Activated T-helper 1 cell treated with anti-CD3 and anti-CD28 coated beads, Interleukin-12 subunit alpha, Interleukin-12 subunit beta, Interleukin-2, Interleukin-4 antibody, amounts not matched to agents 30 ng/mL and 10 ng/mL and 1 ng/mL, durations not matched to agents 14 hours and 24 hours and 36 hours (primary cell): ENCODE data around the gene PTGER3. TPM values are rescaled to one million over a fixed set of nuclear protein-coding genes. Genes with fewer than 3 reads are reported as not detected.

Experiments
- DNase-seq: peaks from one replicate; pipeline ENCODE4 v3.0.0; 2021; ENCODE audit warnings: low spot score
- H3K27ac Mint-ChIP-seq: one replicate; pipeline ENCODE4 v1.8.0; 2021; ENCODE audit warnings: mild to moderate bottlenecking, mixed read lengths
- H3K27me3 Mint-ChIP-seq: one replicate; pipeline ENCODE4 v1.8.0; 2022; ENCODE audit warnings: mild to moderate bottlenecking, moderate library complexity, mixed read lengths; ENCODE audit not compliant: insufficient read depth
- H3K36me3 Mint-ChIP-seq: one replicate; pipeline ENCODE4 v1.8.0; 2021; ENCODE audit warnings: low read depth, mixed read lengths
- H3K4me1 Mint-ChIP-seq: one replicate; pipeline ENCODE4 v1.8.0; 2021; ENCODE audit warnings: low read depth, mixed read lengths
- H3K4me3 Mint-ChIP-seq: one replicate; pipeline ENCODE4 v1.8.0; 2021; ENCODE audit warnings: mild to moderate bottlenecking, moderate library complexity, mixed read lengths
- H3K9me3 Mint-ChIP-seq: one replicate; pipeline ENCODE4 v1.8.0; 2021; ENCODE audit warnings: mixed read lengths
- intact Hi-C: fragments of 100-400 bp; cut with micrococcal nuclease; formaldehyde crosslinking; loops from one replicate; pipeline ENCODE4 v1.15.1; 2024
- total RNA-seq: library from RNA; stranded (reverse); gene quantifications from 2 replicates; pipeline ENCODE4 v1.2.3, GENCODE V29; 2022

Gene PTGER3
- total RNA-seq, 1 donor from 2014 or later: 1.4 TPM

DNA sequence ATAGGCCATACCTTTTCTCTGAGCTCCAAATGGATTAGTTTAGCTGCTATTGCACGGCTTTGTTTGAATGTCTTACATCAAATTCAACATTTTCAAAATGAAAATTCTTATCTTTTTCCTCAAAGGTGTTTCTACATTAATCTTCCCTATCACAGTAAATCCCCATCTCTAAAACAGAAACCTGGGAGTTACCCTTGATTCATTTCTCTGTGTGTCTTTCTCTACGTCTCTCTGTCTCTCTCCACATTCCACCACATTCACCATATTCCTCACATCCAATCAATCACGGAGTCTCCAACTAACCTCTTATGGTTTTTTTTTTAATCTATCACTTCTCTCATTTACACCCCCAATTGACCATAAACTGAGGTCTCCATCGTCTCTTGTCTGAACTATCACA, 24.1 kb downstream of the PTGER3 start:
- intact Hi-C loops: no loop called here
- H3K4me1 Mint-ChIP-seq: no peaks in the 10 kb centered on the region
- no peak overlapping the region for H3K27ac Mint-ChIP-seq
- no peak for DNase-seq
- H3K36me3 Mint-ChIP-seq: no peaks in the 10 kb centered on the region
- H3K4me3 Mint-ChIP-seq: no peak overlapping the region
- no peaks in the 10 kb centered on the region for H3K9me3 Mint-ChIP-seq
- H3K27me3 Mint-ChIP-seq: peaks cover 3% of the 10 kb centered on the region

DNA sequence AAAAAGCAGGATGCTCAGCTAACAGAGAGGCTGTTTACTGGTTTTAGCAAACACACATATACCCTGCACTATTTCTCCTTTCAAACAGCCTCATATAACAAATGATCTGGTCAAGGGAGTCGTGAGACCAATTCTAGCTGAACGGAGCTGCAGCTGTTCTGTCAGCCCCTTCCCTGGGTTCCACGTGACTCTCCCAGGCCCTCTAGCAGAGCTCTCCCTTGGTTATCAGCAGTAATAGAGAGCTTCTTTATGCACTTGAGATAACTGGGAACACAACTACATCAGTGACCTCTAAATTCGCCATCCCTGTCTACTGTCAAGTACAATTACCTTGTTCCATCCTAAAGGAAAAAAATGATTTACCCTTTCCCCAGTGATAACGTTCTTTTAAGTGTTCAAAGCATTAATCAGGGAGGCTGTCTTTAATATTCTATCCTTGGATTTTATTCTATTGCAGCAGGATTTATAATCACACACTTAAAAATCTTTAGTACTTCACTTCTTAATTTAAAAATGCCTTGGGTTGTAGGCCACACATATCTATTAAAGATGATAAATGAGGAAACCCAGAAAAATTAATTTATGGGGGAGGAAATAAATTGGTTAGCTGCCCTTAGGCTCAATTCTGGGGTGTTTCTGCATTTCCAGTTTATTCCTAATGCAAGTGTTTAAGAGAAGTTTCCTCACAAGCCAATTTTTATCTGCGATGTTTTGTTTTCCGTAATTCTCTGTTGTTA, 28.2 kb downstream of the PTGER3 start:
- H3K27ac Mint-ChIP-seq: no peak overlapping the region
- peaks cover 5% of the 10 kb centered on the region for H3K27me3 Mint-ChIP-seq
- H3K36me3 Mint-ChIP-seq: no peaks in the 10 kb centered on the region
- no peaks in the 10 kb centered on the region for H3K4me1 Mint-ChIP-seq
- H3K4me3 Mint-ChIP-seq: no peak overlapping the region
- DNase-seq: no peak
- no peaks in the 10 kb centered on the region for H3K9me3 Mint-ChIP-seq
- intact Hi-C loops: no loop called here

DNA sequence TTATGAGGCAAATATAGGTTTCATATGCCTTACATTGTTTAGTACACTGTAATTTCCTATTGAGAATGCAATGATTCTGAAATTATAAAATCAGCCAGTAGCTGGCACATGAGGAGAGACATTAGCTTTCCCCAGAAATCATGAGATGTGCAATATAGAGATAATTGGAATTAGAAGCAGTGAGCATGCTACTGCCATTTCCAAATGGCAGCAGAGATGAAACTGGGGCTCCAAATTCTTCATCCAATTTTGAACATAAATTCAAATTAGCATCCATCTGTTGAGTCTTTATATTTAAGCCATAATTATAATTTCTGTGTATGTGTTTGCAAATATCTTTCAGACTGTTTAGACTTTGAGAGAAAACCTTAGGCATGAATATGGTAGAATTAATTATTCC, 28.8 kb downstream of the PTGER3 start:
- intact Hi-C loops: no loop called here
- Mint-ChIP-seq H3K9me3 (no peaks in the 10 kb centered on the region), H3K4me1 (no peaks in the 10 kb centered on the region), H3K27ac (no peak overlapping the region), H3K36me3 (no peaks in the 10 kb centered on the region), H3K4me3 (no peak overlapping the region), H3K27me3 (peaks cover 5% of the 10 kb centered on the region)
- DNase-seq: no peak

DNA sequence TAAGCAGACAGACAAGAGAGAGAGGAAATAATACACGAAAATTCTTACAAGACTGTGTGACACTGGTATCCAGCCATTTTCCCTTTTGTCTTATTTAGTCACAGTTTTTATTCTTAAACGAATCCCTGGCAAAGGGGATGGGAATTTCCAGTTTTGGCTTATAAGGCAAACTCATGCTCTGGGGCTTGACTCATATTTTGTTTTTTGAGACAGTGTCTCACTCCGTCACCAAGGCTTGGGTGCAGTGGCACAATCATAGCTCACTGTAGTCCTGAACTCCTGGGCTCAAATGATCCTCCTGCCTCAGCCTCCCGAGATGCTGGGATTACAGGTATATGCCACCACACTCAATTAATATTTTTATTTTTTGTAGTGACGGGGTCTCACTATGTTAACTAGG, 31.9 kb downstream of the PTGER3 start:
- Mint-ChIP-seq H3K27me3 (peaks cover 2% of the 10 kb centered on the region), H3K9me3 (no peaks in the 10 kb centered on the region), H3K4me1 (no peaks in the 10 kb centered on the region), H3K36me3 (no peaks in the 10 kb centered on the region), H3K27ac (no peak overlapping the region), H3K4me3 (no peak overlapping the region)
- intact Hi-C loops: no loop called here
- no peak for DNase-seq

DNA sequence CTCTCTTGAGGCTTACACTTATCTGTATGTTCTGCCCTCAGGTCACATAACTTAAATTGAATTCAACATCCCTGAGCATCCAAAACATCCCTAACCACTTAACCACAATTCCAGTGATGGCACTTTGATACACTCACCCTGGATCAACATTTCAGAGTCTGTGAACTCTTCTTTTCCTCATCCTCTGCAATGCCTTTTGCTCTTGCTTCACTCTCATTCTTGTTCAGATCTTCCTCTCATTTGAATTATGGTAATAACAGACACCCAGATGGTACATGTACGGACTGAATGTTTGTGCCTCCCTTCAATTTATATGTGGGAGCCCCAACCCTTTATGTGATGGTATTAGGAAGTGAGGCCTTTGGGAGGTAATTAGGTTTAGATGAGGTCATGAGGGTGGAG, 33.4 kb downstream of the PTGER3 start:
- no peak for DNase-seq
- no peaks in the 10 kb centered on the region for H3K36me3 Mint-ChIP-seq
- H3K27ac Mint-ChIP-seq: no peak overlapping the region
- H3K9me3 Mint-ChIP-seq: no peaks in the 10 kb centered on the region
- intact Hi-C loops: no loop called here
- H3K4me3 Mint-ChIP-seq: no peak overlapping the region
- H3K27me3 Mint-ChIP-seq: peaks cover 2% of the 10 kb centered on the region
- H3K4me1 Mint-ChIP-seq: no peaks in the 10 kb centered on the region

DNA sequence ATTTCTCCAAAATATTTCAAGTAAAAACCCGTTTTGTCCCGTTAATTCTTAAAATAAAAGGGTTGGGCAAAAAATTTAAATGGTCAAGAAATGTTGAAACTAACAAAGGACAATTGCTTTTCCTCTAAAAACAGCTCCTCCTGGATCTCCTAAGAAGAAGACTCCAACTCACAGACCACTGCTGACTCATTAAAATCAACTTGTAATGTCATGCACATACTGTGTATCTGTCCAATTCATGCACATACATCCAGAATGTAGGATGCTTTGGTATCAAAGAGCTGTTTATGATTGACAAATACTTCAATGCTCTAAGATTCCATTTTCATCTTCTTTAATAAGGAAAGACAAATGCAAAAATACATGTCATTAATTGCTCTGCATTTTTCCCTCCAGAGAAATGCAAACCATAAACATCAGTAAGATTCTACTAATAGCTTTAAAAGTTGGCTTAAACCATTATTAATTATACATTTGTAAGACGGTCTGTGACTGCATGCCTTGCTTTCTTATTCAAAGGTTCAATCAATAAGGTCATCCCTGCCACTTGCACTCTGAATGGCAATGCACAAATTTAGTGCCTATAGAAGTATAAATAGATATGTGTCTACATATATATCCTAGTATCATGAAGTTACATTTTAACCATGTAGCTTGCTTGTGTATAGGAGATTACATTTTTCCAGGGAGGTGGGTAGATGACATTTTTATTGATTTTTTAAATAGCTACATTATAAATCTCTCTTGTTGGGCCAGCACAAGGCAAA, 44.7 kb downstream of the PTGER3 start:
- Mint-ChIP-seq H3K9me3 (no peaks in the 10 kb centered on the region), H3K4me3 (no peak overlapping the region), H3K27me3 (peaks cover 5% of the 10 kb centered on the region), H3K27ac (no peak overlapping the region), H3K4me1 (no peaks in the 10 kb centered on the region), H3K36me3 (no peaks in the 10 kb centered on the region)
- no peak for DNase-seq
- intact Hi-C loops: no loop called here

DNA sequence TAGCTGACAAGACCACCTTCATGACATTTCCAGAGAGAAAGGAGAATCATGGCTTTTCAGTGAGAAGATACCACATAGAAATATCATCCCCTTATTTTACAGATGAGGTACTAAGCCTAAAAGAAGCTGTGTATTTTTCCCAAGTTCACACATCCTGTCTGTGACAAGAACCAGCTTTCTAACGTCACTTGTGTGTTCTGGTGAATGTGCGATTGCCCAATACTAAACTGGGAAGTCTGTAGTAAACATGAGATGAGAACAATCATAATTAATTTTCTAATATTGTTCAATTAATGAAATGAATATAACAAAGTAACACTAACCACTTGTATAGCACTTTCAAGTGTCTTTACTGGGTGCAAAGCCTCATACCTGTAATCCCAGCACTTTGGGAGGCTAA, 46.0 kb downstream of the PTGER3 start:
- no peak for DNase-seq
- Mint-ChIP-seq H3K27ac (no peak overlapping the region), H3K4me3 (no peak overlapping the region), H3K4me1 (no peaks in the 10 kb centered on the region), H3K36me3 (no peaks in the 10 kb centered on the region), H3K27me3 (no peaks in the 10 kb centered on the region), H3K9me3 (no peaks in the 10 kb centered on the region)
- intact Hi-C loops: no loop called here

DNA sequence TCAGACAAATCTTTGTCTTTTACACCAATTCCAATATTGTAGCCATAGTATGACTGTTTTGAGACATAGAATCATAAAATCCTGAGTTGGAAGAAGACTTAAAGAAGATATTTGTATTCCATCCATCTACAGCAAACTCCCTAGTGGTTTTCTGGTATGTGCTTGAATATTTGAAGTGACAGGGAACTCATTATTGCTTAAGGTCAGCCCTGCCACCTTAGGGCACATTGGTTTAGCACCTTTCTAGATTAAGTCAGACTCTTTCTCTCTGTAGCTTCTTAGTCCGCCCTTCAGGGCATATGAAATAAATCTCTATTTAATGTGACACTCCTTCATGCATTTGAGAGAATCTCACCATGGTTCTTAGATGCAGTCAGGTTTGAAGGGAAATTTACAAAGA, 49.8 kb downstream of the PTGER3 start:
- H3K4me3 Mint-ChIP-seq: no peak overlapping the region
- H3K27ac Mint-ChIP-seq: no peak overlapping the region
- no peaks in the 10 kb centered on the region for H3K27me3 Mint-ChIP-seq
- no peak for DNase-seq
- no peaks in the 10 kb centered on the region for H3K4me1 Mint-ChIP-seq
- intact Hi-C loops: no loop called here
- no peaks in the 10 kb centered on the region for H3K9me3 Mint-ChIP-seq
- no peaks in the 10 kb centered on the region for H3K36me3 Mint-ChIP-seq

DNA sequence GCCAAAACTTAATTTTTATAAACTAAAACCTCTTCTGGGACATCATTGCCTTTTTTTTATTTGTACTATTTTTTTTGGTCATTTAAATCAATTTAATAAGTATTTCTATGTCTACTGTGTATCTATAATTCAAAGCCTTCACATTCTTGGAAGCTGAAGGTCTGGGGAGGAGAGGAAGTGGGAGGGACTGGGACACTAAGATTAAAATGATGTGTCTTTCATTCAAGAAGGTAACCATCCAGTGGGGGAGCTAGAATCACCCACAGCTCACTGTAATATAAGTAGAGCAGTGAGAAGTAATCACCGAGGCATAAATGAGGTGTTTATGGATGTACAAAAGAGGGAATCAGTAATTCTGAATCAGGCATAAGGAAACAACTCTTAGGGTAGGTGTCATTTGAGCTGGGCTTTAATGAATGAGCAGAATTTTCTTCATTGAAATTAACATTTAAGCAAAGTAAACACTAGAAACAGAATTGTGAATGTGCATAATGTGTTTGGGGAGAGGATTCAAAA, 52.8 kb downstream of the PTGER3 start:
- Mint-ChIP-seq H3K4me1 (no peaks in the 10 kb centered on the region), H3K9me3 (no peaks in the 10 kb centered on the region), H3K27ac (no peak overlapping the region), H3K36me3 (no peaks in the 10 kb centered on the region), H3K27me3 (no peaks in the 10 kb centered on the region), H3K4me3 (no peak overlapping the region)
- intact Hi-C loops: no loop called here
- no peak for DNase-seq

DNA sequence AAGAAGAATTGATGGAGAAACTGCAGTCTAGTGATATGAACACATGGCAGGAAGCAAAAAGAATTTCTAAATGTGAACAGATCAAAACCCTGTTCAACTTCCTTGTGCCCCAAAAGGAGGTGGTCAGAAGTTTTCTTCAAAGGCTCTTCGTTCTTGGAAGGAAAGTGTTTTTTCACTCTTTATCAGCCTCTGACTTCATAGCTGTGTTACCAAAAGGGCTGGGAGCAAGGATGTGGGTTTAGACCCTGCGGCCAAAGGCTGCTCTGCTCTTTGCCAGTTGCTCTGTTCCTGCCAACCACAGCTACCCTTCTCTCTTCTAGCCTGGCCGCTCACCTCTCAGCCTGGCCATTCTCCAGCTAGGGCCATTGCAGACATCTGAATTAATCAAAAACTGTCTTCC, 53.8 kb downstream of the PTGER3 start:
- no peaks in the 10 kb centered on the region for H3K9me3 Mint-ChIP-seq
- no peaks in the 10 kb centered on the region for H3K27me3 Mint-ChIP-seq
- H3K36me3 Mint-ChIP-seq: no peaks in the 10 kb centered on the region
- H3K4me1 Mint-ChIP-seq: no peaks in the 10 kb centered on the region
- DNase-seq: no peak
- H3K27ac Mint-ChIP-seq: no peak overlapping the region
- intact Hi-C loops: no loop called here
- H3K4me3 Mint-ChIP-seq: no peak overlapping the region

DNA sequence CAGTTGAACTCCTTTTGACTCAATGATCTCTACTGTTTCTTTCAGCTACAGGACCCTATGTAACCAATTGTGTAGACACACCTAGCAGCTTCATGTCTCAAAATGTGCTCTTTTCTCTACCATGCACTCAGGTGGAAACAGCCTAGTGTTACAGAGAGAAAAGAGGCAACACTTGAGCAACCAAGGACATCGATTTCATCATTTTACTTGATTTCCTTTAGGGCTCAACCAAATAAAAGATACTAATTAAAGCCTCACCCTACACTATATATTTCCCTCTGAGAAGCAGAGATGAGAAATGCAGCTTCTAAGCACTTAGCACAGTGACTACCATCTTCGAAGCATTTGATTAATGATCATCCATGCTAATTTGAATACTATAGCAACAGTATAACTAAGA, 55.1 kb downstream of the PTGER3 start:
- Mint-ChIP-seq H3K4me1 (no peaks in the 10 kb centered on the region), H3K9me3 (no peaks in the 10 kb centered on the region), H3K27me3 (no peaks in the 10 kb centered on the region), H3K36me3 (no peaks in the 10 kb centered on the region), H3K27ac (no peak overlapping the region), H3K4me3 (no peak overlapping the region)
- no peak for DNase-seq
- intact Hi-C loops: no loop called here

DNA sequence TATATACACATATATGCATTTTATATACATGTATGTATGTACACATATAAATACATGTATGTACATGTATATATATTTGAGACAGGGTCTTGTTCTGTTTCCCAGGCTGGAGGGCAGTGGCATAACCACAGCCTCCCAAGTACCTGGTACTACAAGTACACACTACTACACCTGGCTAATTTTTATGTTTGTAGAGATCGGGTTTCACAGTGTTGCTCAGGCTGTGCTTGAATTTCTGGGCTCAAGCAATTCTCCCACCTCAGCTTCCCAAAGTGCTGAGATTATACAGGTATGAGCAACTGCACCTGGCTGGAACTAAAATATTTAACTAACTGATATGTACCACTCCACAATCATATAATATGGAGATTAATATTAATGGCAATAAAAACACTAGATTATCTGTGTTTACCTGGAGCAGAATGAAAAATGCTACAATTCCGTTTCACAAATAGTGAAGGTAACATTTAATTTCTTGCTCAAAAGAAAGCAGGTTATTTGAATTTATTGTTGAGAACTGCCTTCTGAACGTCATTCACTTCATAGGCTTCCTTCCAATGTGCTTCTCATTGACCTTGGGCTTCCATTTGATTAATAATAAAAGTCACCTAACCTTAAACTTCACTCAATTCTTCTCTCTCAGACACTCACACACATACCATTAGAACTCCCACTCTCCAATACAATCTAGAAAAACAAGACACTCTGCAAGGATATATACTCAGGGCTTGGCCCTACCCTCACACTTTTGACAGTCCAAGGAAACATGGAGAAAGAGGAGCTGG, 57.0 kb downstream of the PTGER3 start:
- Mint-ChIP-seq H3K4me1 (no peaks in the 10 kb centered on the region), H3K4me3 (no peak overlapping the region), H3K27me3 (peaks cover 5% of the 10 kb centered on the region), H3K9me3 (no peaks in the 10 kb centered on the region), H3K27ac (no peak overlapping the region), H3K36me3 (no peaks in the 10 kb centered on the region)
- no peak for DNase-seq
- intact Hi-C loops: no loop called here

DNA sequence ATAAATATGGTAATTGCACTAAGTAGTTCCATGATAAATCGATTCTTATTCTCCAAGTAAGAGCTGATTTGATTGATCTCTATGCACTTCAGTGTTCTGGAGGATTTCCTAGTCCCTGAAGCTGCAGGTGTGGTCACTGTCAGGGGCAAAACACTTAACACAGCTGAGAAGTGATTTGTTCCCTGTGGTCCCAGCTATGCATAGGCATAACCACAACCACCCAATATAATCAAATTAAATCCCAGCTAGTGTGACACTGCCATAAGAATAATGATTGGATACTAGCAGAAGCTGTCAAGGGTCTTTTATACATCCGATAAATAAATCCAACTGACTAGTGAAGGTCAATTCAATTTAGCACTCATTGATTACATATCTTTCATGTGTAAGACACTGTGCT, 60.1 kb downstream of the PTGER3 start:
- H3K36me3 Mint-ChIP-seq: no peaks in the 10 kb centered on the region
- intact Hi-C loops: no loop called here
- no peaks in the 10 kb centered on the region for H3K4me1 Mint-ChIP-seq
- no peaks in the 10 kb centered on the region for H3K9me3 Mint-ChIP-seq
- H3K27ac Mint-ChIP-seq: no peak overlapping the region
- no peak for DNase-seq
- H3K4me3 Mint-ChIP-seq: no peak overlapping the region
- peaks cover 5% of the 10 kb centered on the region for H3K27me3 Mint-ChIP-seq
